MM.1S (cell line): Measurements from ENCODE around the gene SLC26A6.
A peak's percentile ranks its signal among the peaks of the same experiment; 100 is the strongest.

ENCODE experiments used
- DNase-seq: peaks from one replicate; pipeline ENCODE4 v3.0.0-alpha.2; 2015
- H2AFZ ChIP-seq: fragments of 300-600 bp; sonication (generic); 2 replicates; pipeline ENCODE4 v1.6.0; 2016; ENCODE audit warnings: antibody characterized with exemption, low read length
- H3F3A ChIP-seq: fragments of 300-600 bp; sonication (generic); 2 replicates; pipeline ENCODE4 v1.6.1; 2016; ENCODE audit warnings: mild to moderate bottlenecking, antibody characterized with exemption, low read length, moderate library complexity, mixed read lengths; ENCODE audit not compliant: insufficient read depth
- H3K27ac ChIP-seq: fragments of 300-600 bp; sonication (generic); 2 replicates; pipeline ENCODE4 v1.5.1; 2016; ENCODE audit warnings: mild to moderate bottlenecking, low read length
- H3K27me3 ChIP-seq: fragments of 300-600 bp; sonication (generic); replicated peaks from 2 replicates; pipeline ENCODE4 v1.6.0; 2016; ENCODE audit warnings: low read length; ENCODE audit not compliant: insufficient read depth
- H3K36me3 ChIP-seq: fragments of 300-600 bp; sonication (generic); replicated peaks from 2 replicates; pipeline ENCODE4 v1.6.1; 2016; ENCODE audit warnings: mild to moderate bottlenecking, low read length, mixed read lengths; ENCODE audit not compliant: insufficient read depth
- H3K4me1 ChIP-seq: fragments of 300-600 bp; sonication (generic); 2 replicates; pipeline ENCODE4 v1.6.1; 2016; ENCODE audit warnings: low read length, mixed read lengths
- H3K4me2 ChIP-seq: fragments of 300-600 bp; sonication (generic); 2 replicates; pipeline ENCODE4 v1.6.0; 2016; ENCODE audit warnings: low read depth, low read length
- H3K4me3 ChIP-seq: fragments of 300-600 bp; sonication (generic); 2 replicates; pipeline ENCODE4 v1.5.1; 2016; ENCODE audit warnings: low read length, mixed read lengths
- H3K79me2 ChIP-seq: fragments of 300-600 bp; sonication (generic); 2 replicates; pipeline ENCODE4 v1.6.1; 2016; ENCODE audit warnings: mixed run types, low read length, mixed read lengths
- H3K9ac ChIP-seq: fragments of 300-600 bp; sonication (generic); 2 replicates; pipeline ENCODE4 v1.6.1; 2016; ENCODE audit warnings: low read length, mixed read lengths
- H3K9me2 ChIP-seq: fragments of 300-600 bp; sonication (generic); replicated peaks from 2 replicates; pipeline ENCODE4 v1.6.1; 2016; ENCODE audit warnings: mild to moderate bottlenecking, low read length, mixed read lengths; ENCODE audit not compliant: insufficient read depth
- H3K9me3 ChIP-seq: fragments of 300-600 bp; sonication (generic); replicated peaks from 2 replicates; pipeline ENCODE4 v1.6.1; 2016; ENCODE audit warnings: mild to moderate bottlenecking, low read length, mixed read lengths; ENCODE audit not compliant: insufficient read depth
- H4K20me1 ChIP-seq: fragments of 300-600 bp; sonication (generic); 2 replicates; pipeline ENCODE4 v1.6.1; 2016; ENCODE audit warnings: mild to moderate bottlenecking, low read length, moderate library complexity, mixed read lengths; ENCODE audit not compliant: insufficient read depth
- CTCF ChIP-seq: fragments of 300-600 bp; sonication (generic); IDR thresholded peaks from 2 replicates; pipeline ENCODE4 v1.5.1; 2016; ENCODE audit warnings: antibody characterized with exemption, low read length, mixed read lengths
- EZH2 ChIP-seq: fragments of 300-600 bp; sonication (generic); optimal IDR thresholded peaks from 2 replicates; pipeline ENCODE3; 2017; ENCODE audit warnings: low read depth, mild to moderate bottlenecking, antibody characterized with exemption, low read length, mixed read lengths
- EZH2phosphoT487 ChIP-seq: fragments of 300-600 bp; sonication (generic); IDR thresholded peaks from 2 replicates; pipeline ENCODE4 v1.6.1; 2018; ENCODE audit warnings: antibody characterized with exemption, low read length

The SLC26A6 gene

GRCh38 chr3:48684054-48684349 is 48.7 kb upstream of the SLC26A6 start:
- H2AFZ ChIP-seq, result no peak overlapping the region
- peaks cover 4% of the 10 kb centered on the region for H3F3A ChIP-seq
- H3K27me3 ChIP-seq, result no peaks in the 10 kb centered on the region
- no peaks in the 10 kb centered on the region for H3K9me3 ChIP-seq
- no peaks in the 10 kb centered on the region for H4K20me1 ChIP-seq
- H3K4me3 ChIP-seq, result 0 out of 2 replicates have a peak overlapping the region, but pooled peaks have one; percentile 98
- peaks cover 28% of the 10 kb centered on the region for H3K79me2 ChIP-seq
- H3K36me3 ChIP-seq, result peaks cover 2% of the 10 kb centered on the region; the same call in 1 of the 2 replicates
- H3K27ac ChIP-seq, result no peak overlapping the region
- H3K4me1 ChIP-seq, result peaks cover 5% of the 10 kb centered on the region; the same call in 1 of the 2 replicates
- TF ChIP-seq EZH2phosphoT487, result no peak
- TF ChIP-seq CTCF, result no peak
- no peak for TF ChIP-seq EZH2
- peak overlapping the region; percentile 25; the same call in 1 of the 2 replicates for H3K9ac ChIP-seq
- H3K4me2 ChIP-seq, result peak overlapping the region; percentile 73
- no peaks in the 10 kb centered on the region for H3K9me2 ChIP-seq
- no peak for DNase-seq

GRCh38 chr3:48682786-48683185 is 47.5 kb upstream of the SLC26A6 start:
- peaks cover 28% of the 10 kb centered on the region for H3K79me2 ChIP-seq
- H3K9me2 ChIP-seq, result no peaks in the 10 kb centered on the region
- no peak overlapping the region for H3K27ac ChIP-seq
- no peaks in the 10 kb centered on the region for H3K27me3 ChIP-seq
- TF ChIP-seq EZH2, result no peak
- TF ChIP-seq EZH2phosphoT487, result no peak
- TF ChIP-seq CTCF, result no peak
- H3K4me3 ChIP-seq, result no peak overlapping the region
- H3K36me3 ChIP-seq, result 0 out of 2 replicates have a peak, but pooled peaks cover 2% of the 10 kb centered on the region
- no peak for DNase-seq
- no peak overlapping the region for H3K4me2 ChIP-seq
- H3K4me1 ChIP-seq, result peaks cover 5% of the 10 kb centered on the region; the same call in 1 of the 2 replicates
- H3K9me3 ChIP-seq, result no peaks in the 10 kb centered on the region
- H2AFZ ChIP-seq, result no peak overlapping the region
- no peaks in the 10 kb centered on the region for H4K20me1 ChIP-seq
- peaks cover 4% of the 10 kb centered on the region for H3F3A ChIP-seq
- H3K9ac ChIP-seq, result no peak overlapping the region

GRCh38 chr3:48681974-48682610 is 46.8 kb upstream of the SLC26A6 start:
- H3K4me1 ChIP-seq, result peaks cover 5% of the 10 kb centered on the region; the same call in 1 of the 2 replicates
- no peak overlapping the region for H3K27ac ChIP-seq

More at GRCh38 chr3:48681974-48682610, 46.8 kb upstream of the SLC26A6 start:
- peaks cover 4% of the 10 kb centered on the region for H3F3A ChIP-seq
- no peak for DNase-seq
- no peaks in the 10 kb centered on the region for H3K9me3 ChIP-seq
- 0 out of 2 replicates have a peak, but pooled peaks cover 2% of the 10 kb centered on the region for H3K36me3 ChIP-seq
- H2AFZ ChIP-seq, result no peak overlapping the region
- no peak overlapping the region for H3K4me2 ChIP-seq
- TF ChIP-seq CTCF (no peak), EZH2 (no peak), EZH2phosphoT487 (no peak)
- peaks cover 28% of the 10 kb centered on the region for H3K79me2 ChIP-seq
- no peaks in the 10 kb centered on the region for H4K20me1 ChIP-seq
- no peak overlapping the region for H3K4me3 ChIP-seq
- H3K9ac ChIP-seq, result no peak overlapping the region
- H3K9me2 ChIP-seq, result no peaks in the 10 kb centered on the region
- H3K27me3 ChIP-seq, result no peaks in the 10 kb centered on the region
